Mononuclear cell (primary cell): ENCODE data around the gene CADM3. TPM values are rescaled to one million over a fixed set of nuclear protein-coding genes. Genes with fewer than 3 reads are reported as not detected.

Source experiments
- H3K27me3 ChIP-seq: 2 replicates; pipeline ENCODE4 v1.6.0; 2011; ENCODE audit warnings: low read length, control low read depth; ENCODE audit not compliant: insufficient read depth
- H3K4me1 ChIP-seq: 2 replicates; pipeline ENCODE4 v1.5.1; 2011; ENCODE audit warnings: mild to moderate bottlenecking, low read length, control low read depth; ENCODE audit not compliant: insufficient read depth
- H3K4me3 ChIP-seq: 2 replicates; pipeline ENCODE4 v1.5.1; 2011; ENCODE audit warnings: mild to moderate bottlenecking, low read length, moderate library complexity
- H3K9me3 ChIP-seq: 2 replicates; pipeline ENCODE4 v1.5.1; 2011; ENCODE audit warnings: low read depth, mild to moderate bottlenecking, control low read depth, low read length
- total RNA-seq: library from RNA; depleted of rRNA; stranded (reverse); fragments of >200 nt; gene quantifications from one replicate; pipeline ENCODE4 v1.2.3, GENCODE V29; 2012

The CADM3 gene
- total RNA-seq, 1 donor, result 0.10 TPM

DNA sequence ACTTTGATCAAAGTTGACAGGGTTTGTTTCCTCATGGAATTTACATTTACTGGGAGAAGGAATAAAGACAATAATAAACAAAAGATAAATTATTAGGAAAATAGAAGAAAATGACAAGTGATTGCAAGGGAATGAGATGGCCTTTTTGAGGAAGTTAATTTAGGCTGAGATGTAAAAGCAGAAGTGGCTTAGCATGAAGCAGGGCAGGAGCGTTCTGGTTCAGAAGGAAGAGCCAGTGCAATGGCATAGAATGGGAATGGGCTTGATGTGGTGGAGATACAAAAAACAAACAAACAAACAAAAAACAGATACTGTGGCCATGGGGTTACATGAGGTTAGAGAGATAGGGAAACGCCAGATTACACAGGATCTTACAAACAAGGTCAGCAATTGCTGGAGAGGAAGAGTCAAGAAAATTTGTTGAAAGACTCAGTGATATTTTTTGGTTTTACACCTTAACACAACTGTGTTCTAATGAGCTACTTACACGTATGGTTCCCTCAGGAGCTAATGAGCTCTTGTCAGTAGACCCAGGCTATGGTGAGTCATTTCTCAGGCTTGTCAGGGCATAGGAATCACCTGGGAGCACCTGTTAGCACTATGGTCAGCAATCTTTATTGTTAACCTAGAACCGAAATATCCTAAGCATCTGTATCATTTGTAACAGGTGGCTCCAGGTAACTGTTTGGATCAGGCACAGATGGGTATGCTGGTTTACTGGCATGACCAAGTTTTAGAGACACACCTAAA is 8.7 kb upstream of the CADM3 start:
- Histone ChIP-seq H3K9me3 (no peaks in the 10 kb centered on the region), H3K4me1 (peaks cover 7% of the 10 kb centered on the region), H3K4me3 (no peak overlapping the region), H3K27me3 (peaks cover 23% of the 10 kb centered on the region)

DNA sequence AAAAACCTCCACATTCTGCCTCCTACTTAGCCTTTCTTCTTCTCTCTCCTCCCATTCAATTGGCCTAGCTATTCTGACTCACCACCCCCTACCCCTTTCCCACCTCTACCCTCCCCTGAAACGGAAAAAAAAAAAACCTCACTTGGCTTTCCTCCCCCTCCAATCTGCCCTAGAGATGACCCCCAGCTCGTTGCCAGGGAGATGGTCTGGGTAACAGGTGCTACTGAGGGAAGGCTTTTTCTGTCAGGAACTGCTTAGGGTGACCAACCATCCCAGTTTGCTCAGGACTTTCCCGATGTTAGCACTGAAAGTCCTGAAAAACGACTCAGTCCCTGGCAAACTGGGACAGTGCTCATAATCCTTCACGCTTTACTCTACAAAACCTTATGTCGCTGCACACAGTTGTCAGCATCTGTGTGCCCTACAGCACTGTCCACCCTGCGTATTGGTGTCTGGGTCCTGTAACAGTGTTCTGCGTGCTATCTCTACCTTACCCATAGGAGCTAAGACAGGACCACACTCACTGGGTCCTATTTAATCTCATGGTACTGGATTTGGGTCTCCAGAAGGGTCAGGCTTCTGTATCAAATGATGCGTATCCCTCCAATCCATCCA is 7.7 kb upstream of the CADM3 start:
- Histone ChIP-seq H3K4me1 (peaks cover 7% of the 10 kb centered on the region), H3K9me3 (no peaks in the 10 kb centered on the region), H3K4me3 (no peak overlapping the region), H3K27me3 (peaks cover 25% of the 10 kb centered on the region)

DNA sequence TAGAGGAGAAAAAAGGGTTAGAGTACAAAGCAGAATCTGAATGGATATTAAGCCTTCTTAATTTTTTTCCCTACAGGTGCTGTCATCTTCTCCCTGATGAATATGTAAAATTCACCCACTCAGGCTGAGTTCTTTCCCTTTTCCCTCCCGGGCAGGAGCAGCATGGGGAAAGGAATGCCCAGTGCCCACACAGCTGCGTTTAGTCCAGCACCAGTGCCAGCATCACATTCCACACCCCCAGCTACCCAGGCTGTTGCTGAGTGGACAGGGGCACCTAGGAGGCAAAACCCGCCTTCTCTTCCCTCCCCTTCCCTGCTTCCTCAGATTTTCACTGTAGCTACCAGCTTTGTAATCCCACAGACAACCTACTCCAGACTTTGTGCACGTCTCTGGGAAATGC is 3.4 kb upstream of the CADM3 start:
- Histone ChIP-seq H3K27me3 (peaks cover 54% of the 10 kb centered on the region), H3K4me3 (no peak overlapping the region), H3K9me3 (no peaks in the 10 kb centered on the region), H3K4me1 (peaks cover 3% of the 10 kb centered on the region)

DNA sequence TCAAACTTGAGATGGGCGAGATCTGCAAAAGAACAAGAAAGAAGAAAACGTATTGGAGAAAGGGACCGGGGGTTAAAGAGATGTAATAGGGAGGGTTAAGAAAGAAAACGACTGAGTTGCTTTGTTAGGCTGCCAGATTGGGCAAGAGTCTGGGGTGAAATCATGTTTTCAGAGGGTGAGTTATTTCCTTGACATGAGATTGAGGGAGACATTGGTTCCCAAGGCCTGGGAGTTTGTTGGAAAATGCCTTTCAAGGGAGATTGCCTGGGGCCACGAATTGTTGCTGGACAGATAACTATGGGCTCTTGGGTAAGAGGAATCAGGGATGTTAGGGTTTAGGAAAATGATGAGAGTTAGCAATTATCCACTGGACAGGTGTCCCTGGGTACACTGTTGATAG is 776 bp upstream of the CADM3 start:
- Histone ChIP-seq H3K9me3 (no peaks in the 10 kb centered on the region), H3K27me3 (peaks cover 70% of the 10 kb centered on the region), H3K4me3 (no peak overlapping the region), H3K4me1 (peaks cover 3% of the 10 kb centered on the region)

DNA sequence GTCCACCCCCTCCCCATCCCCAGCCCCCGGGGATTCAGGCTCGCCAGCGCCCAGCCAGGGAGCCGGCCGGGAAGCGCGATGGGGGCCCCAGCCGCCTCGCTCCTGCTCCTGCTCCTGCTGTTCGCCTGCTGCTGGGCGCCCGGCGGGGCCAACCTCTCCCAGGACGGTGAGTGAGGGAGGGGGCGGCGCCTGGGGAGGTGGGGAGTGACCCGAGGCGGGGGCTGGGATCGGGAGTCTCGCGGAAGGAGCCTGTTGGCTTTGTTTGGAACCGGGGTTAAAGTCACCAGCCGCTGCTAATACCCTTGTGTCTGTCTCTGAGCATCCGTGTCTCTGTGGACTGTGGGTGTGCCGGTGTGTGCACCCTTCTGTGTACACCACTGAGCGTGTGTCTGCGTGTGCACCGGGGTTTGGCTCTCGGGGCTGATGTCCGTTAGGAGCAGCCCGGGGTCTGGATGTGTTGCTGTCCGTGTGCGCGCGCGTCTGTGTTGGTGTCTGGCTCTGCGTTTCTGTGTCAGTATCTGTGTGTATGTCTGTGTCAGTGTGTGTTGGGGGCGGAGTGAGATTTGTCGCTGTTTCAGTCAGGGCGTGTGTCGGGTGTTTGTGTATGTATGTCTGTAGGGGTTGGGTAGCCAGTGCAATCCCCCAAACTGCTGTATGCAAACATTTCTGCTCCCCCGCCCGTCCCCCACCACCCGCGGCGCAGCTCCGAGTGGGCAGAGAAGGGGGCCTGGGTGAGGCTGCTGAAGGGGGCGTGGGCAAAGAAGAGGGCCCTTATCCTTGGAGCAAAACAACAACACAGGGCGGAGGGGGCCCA is 480 bp downstream of the CADM3 start:
- Histone ChIP-seq H3K4me1 (peaks cover 3% of the 10 kb centered on the region), H3K4me3 (no peak overlapping the region), H3K27me3 (peaks cover 76% of the 10 kb centered on the region), H3K9me3 (no peaks in the 10 kb centered on the region)

DNA sequence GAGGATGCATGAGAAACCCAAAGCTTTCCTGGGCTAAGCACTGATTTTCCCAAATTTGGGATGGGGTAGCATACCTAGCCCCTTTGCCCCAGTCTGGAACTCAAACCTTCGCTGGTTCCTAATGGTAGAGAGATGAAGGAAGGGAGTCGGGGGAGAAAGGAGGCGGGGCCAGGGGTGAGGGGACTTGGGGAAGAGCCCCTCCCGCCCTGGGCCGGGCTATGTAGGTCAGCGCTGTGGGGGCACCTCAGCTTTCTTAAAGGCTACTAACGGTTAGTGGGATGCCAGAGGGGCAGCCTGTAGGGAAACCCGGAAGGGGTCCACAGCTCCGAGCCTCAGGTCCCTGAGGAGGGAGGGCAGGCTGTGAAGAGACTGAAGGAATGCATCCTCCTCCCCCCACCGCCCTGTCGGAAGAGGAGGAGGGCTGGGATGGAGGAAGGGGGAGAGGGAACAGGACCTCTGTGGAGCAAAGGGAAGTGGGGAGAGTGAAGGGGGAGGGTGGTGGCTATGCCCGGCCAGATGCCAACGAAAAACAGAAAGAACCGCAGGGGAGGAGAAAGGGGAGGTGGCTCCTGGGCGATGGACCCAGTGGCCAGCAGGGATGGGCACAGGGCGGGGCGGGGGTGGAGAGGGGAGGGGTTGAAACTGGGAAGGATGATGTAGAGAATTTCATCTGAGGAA is 1.3 kb downstream of the CADM3 start:
- peaks cover 3% of the 10 kb centered on the region for H3K4me1 ChIP-seq
- H3K9me3 ChIP-seq, result no peaks in the 10 kb centered on the region
- H3K4me3 ChIP-seq, result no peak overlapping the region
- peaks cover 68% of the 10 kb centered on the region for H3K27me3 ChIP-seq

DNA sequence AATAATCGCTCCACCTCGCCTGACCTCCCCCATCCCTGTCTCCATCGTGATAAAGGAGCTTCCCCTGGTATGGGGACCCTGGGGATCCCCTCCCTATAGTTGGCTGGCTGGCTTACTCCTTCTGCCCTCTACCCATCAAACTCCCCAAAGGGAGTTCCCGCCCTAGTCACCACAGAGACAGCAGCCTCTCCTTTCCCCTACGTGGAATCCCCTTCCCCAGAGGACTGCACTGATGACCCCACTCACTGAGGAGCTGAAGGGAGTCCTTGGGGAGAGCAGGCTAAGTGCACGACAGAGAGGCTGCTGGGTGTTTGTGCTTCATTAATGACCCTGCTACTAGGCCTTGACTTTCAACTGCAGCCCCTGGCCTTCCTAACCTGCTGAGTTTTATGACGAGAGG is 1.9 kb downstream of the CADM3 start:
- Histone ChIP-seq H3K27me3 (peaks cover 64% of the 10 kb centered on the region), H3K4me1 (peaks cover 3% of the 10 kb centered on the region), H3K4me3 (no peak overlapping the region), H3K9me3 (no peaks in the 10 kb centered on the region)

DNA sequence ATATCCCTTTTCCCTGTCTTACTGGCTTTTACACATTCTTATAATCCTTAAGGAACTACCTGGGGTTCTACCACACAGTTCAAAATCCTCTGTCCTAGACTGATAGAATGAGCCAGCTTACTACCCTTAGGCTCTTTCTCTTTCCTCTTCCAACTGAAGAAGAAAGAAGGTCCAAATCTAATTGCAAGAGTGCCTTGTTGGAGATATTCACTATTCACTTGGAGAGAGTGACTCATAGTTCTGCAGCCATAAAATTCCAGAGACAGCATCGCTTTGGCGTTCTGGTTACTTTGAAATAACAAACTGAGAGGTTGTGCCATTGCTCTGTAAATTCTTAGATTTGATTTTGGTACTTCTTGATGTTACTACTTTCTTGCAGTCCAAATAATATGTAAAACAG is 4.2 kb downstream of the CADM3 start:
- no peak overlapping the region for H3K4me3 ChIP-seq
- peaks cover 49% of the 10 kb centered on the region for H3K27me3 ChIP-seq
- H3K9me3 ChIP-seq, result no peaks in the 10 kb centered on the region
- H3K4me1 ChIP-seq, result peaks cover 3% of the 10 kb centered on the region

DNA sequence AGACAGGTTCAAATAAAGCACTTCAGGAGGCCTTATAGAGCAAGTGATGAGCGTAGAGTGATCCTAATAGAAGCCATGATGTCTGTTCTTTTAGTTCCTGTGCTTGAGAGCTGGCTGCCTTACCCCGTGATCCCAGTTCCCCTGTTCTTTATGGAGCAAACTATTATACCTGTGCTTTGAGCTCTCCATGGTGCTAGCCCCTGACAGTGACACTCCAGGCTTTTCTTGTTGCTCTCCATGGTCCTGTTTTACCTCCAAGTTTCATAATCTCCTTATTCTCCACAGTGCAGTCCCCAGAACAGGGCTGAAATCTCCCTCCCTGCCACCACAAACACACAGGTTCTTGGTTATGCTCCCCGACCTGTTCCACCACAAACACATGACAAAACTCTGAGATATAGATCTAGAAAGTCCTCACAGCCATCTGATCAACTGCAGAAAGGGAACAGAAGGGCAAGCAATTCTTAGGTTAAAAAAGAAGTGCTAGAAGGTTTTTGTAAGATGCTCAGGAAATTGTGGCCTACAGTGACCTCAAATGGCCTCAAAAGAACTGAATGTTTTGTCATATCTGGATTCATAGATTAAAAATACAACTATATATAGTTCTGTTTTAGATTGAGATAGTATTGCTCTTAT is 6.0 kb downstream of the CADM3 start:
- H3K27me3 ChIP-seq, result peaks cover 35% of the 10 kb centered on the region
- peaks cover 3% of the 10 kb centered on the region for H3K4me1 ChIP-seq
- H3K4me3 ChIP-seq, result no peak overlapping the region
- no peaks in the 10 kb centered on the region for H3K9me3 ChIP-seq

DNA sequence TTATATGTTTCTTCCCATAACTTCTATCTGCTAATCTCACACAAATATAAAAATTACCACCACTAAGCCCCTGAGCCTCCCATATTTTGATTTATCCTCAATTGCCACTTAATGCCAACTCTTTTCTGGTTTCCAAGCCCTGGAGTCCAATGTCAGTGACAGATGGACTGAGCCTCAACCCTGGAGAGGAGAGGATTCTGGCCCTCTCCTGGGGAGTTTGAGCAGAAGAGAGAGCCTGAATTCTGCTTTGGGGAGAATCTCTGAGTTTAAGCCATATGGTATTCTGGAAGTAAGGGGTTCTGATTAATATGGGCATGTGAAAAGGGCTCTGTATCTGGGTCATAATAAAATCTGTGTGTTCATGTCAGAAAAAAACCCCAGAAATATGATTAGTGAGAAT is 8.5 kb downstream of the CADM3 start:
- no peaks in the 10 kb centered on the region for H3K4me1 ChIP-seq
- peaks cover 23% of the 10 kb centered on the region for H3K27me3 ChIP-seq
- no peaks in the 10 kb centered on the region for H3K9me3 ChIP-seq
- H3K4me3 ChIP-seq, result no peak overlapping the region

DNA sequence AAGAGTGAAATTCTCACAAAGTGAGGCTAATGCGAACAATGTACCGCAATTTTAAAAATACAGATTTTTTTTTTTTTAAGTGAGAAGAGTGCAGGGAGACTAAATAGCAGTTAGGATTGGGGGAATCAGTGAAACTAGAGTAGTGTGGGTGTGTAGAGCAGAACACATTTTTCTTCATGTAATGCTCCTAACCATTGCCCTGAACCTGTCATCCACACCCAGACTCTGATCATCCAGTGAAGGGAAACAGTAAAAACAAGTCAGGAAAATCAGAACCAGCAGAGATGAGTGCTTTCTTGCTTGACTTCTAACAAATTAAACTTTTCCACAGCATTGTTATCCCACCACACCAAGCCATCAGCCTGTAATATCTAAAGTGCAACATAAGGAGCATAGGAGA is 9.1 kb downstream of the CADM3 start:
- no peaks in the 10 kb centered on the region for H3K9me3 ChIP-seq
- no peaks in the 10 kb centered on the region for H3K4me1 ChIP-seq
- no peak overlapping the region for H3K4me3 ChIP-seq
- H3K27me3 ChIP-seq, result peaks cover 25% of the 10 kb centered on the region

DNA sequence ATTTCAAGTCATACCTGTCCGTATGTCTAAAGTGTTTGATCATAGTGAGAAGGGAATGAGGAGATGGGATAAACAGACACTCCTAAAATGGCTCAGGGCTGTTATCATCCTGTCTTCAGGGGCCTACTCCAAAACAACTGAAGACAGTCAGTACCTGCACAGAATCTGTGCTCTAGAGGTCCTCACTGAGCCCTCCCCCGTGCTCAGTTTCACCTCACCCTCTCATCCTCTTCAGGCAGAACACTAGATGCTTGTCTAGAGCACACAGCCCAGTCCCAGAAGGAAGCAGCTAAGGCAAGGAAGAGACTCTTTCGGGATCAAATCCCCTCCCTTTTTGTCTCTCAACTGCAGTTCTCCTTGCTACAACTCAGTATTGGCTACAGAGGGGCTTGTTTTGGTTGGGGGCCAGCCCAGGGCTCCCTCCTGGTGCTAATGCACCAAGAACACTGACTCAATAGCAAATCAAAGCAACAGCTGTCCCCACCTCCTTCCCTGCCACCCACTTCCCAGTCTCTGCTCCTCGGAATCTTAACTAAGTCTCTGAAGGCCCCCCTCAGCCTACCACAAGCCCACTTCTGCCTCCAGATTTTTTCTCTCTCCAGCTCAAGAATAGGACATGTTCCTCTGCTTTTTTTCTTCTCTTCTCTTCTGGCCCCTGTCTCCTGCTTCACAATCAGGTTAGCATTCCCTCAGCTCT is 10.1 kb downstream of the CADM3 start:
- Histone ChIP-seq H3K27me3 (peaks cover 31% of the 10 kb centered on the region), H3K9me3 (no peaks in the 10 kb centered on the region), H3K4me1 (no peaks in the 10 kb centered on the region), H3K4me3 (no peak overlapping the region)

DNA sequence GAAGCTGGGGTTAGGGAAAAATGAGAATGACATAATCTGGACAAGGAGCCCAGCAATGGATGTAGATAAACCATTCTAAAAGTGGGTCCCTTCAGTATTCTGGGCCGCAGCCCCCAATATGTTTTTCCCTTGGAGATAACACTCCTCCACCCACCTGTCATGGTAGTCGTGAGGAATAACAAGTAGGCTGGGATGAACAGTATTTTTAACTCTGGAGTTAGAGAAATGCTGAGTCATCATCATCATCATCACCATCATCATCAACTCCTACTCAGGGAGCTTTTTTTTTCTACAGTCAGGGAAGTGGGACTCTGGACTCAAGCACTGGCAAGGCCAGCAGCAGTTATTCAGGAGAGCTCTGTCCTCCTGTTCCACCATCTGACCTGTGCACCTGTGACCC is 12.8 kb downstream of the CADM3 start:
- Histone ChIP-seq H3K4me1 (peaks cover 4% of the 10 kb centered on the region), H3K4me3 (no peak overlapping the region), H3K9me3 (no peaks in the 10 kb centered on the region), H3K27me3 (peaks cover 46% of the 10 kb centered on the region)

DNA sequence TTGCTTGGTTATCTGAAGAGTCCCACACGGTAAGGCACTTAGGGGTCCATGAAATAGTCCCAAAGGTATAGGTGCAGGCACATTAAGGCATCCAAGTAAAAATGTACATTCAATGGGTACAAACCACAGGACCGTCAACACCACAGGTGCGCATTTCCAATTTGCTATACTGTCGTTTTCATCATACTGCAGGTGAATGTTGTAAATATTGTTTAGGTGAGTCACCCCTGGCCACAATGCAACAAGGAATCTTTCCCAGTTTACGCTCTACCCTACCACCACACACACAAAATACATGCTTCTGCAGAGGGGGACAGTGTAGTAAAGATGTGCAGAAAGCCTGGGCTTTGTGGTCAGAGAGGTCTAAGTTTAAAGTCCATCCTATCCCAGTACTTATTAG is 13.7 kb downstream of the CADM3 start:
- H3K27me3 ChIP-seq, result peaks cover 53% of the 10 kb centered on the region
- H3K9me3 ChIP-seq, result no peaks in the 10 kb centered on the region
- peaks cover 4% of the 10 kb centered on the region for H3K4me1 ChIP-seq
- H3K4me3 ChIP-seq, result no peak overlapping the region
